Measurements from ENCODE around the gene FMNL1. TPM values are rescaled to one million over a fixed set of nuclear protein-coding genes. Genes with fewer than 3 reads are reported as not detected.

The FMNL1 gene
- polyA plus RNA-seq, 1 donor (not counting 4 experiments of a cell fraction or from before 2014, with no cell fraction given) = 0.46 TPM

DNA sequence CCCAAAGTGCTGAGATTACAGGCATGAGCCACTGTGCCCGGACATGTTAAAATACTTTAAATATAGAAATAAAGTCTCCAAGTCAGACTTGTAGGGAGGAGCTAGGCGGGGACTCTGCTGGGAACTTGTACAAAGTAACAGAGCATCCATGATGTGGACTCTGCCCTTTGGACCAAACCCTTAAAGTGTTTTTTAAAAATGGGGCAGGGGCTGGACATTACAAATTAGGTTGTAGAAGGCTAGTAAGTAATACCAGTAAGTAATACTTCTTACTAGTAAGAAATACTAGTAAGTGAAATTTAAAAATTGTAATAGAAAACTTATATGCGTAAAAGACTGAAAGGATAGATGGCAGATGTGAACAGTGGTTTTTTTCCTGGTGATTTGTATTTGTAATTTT is 49.9 kb downstream of the FMNL1 start:
- Histone ChIP-seq H4K20me1 (ENCODE audit: control insufficient read depth, extremely low read depth, insufficient read depth, low read length) (no peaks in the 10 kb centered on the region), H3K27me3 (ENCODE audit: control insufficient read depth, extremely low read depth, insufficient read depth, low read length) (no peaks in the 10 kb centered on the region), H3K4me2 (ENCODE audit: control insufficient read depth, extremely low read depth, insufficient read depth, low read depth, low read length) (no peak overlapping the region), H3K9ac (ENCODE audit: control insufficient read depth, extremely low read depth, insufficient read depth, low read length) (no peak overlapping the region), H3K36me3 (ENCODE audit: control insufficient read depth in 2 of 2, extremely low read depth in 1 of 2, insufficient read depth in 2 of 2, low read length in 2 of 2) (peaks cover 55 to 57% of the 10 kb centered on the region in 2 experiments), H3K79me2 (ENCODE audit: control insufficient read depth, insufficient read depth, low read length) (no peaks in the 10 kb centered on the region), H3K27ac (ENCODE audit: control insufficient read depth, insufficient read depth, low read length) (no peak overlapping the region), H3K4me3 (ENCODE audit: control insufficient read depth in 2 of 3, extremely low read depth in 1 of 3, insufficient read depth in 2 of 3, low read depth in 1 of 3, low read length in 3 of 3) (no peak overlapping the region), H3K9me1 (ENCODE audit: control insufficient read depth, extremely low read depth, insufficient read depth, low read length) (no peaks in the 10 kb centered on the region), H2AFZ (ENCODE audit: control insufficient read depth, low read length) (no peak overlapping the region), H3K9me3 (ENCODE audit: control insufficient read depth, low read depth, low read length) (no peaks in the 10 kb centered on the region), H3K4me1 (ENCODE audit: control insufficient read depth, extremely low read depth, insufficient read depth, low read length) (no peaks in the 10 kb centered on the region)
- TF ChIP-seq, protein P1, sequence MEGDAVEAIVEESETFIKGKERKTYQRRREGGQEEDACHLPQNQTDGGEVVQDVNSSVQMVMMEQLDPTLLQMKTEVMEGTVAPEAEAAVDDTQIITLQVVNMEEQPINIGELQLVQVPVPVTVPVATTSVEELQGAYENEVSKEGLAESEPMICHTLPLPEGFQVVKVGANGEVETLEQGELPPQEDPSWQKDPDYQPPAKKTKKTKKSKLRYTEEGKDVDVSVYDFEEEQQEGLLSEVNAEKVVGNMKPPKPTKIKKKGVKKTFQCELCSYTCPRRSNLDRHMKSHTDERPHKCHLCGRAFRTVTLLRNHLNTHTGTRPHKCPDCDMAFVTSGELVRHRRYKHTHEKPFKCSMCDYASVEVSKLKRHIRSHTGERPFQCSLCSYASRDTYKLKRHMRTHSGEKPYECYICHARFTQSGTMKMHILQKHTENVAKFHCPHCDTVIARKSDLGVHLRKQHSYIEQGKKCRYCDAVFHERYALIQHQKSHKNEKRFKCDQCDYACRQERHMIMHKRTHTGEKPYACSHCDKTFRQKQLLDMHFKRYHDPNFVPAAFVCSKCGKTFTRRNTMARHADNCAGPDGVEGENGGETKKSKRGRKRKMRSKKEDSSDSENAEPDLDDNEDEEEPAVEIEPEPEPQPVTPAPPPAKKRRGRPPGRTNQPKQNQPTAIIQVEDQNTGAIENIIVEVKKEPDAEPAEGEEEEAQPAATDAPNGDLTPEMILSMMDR (optimal IDR thresholded peaks at IDR 0.05 in 1 of 3, IDR thresholded peaks at IDR 0.05 in 1 of 3, conservative IDR thresholded peaks at IDR 0.05 in 1 of 3; ENCODE audit: extremely low read depth in 1 of 3, insufficient read depth in 2 of 3, low read length in 3 of 3) = no peak
- TF ChIP-seq EZH2 (IDR thresholded peaks at IDR 0.05; ENCODE audit: low read length) = no peak
- DNase-seq (ENCODE audit: low read depth, low spot score) (no peak), FAIRE-seq (no peak)
- dilution Hi-C loops (cut with MboI; ENCODE audit: extremely low pct_ligation_motif_present, low sequenced_read_pairs) = no loop called here

DNA sequence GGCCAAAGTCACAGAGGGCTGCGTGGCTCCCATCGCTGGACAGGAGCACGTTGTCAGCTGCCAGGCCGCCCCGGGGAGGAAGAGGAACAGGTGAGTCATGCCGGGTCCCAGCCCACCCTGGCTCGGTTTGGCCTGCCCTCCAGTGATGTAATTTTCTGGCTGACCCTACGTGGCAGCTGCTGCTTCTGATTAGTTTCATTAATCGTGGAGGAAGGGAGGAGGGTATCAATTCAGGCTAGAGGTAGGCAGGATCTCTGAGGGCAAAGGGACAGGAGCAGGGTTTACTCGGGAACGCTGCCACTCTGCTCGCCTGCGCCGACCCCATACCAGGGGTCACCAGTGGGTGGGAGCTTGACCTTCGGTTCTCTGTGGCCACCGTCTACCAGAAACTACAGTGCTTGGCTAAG is 51.9 kb downstream of the FMNL1 start:
- H2AFZ ChIP-seq (ENCODE audit: control insufficient read depth, low read length) = no peak overlapping the region
- H3K9me3 ChIP-seq (ENCODE audit: control insufficient read depth, low read depth, low read length) = no peaks in the 10 kb centered on the region
- dilution Hi-C loops (cut with MboI; ENCODE audit: extremely low pct_ligation_motif_present, low sequenced_read_pairs) = no loop called here
- peaks cover 7% of the 10 kb centered on the region for H3K4me1 ChIP-seq (ENCODE audit: control insufficient read depth, extremely low read depth, insufficient read depth, low read length)
- H3K9me1 ChIP-seq (ENCODE audit: control insufficient read depth, extremely low read depth, insufficient read depth, low read length) = no peaks in the 10 kb centered on the region
- no peak overlapping the region for H3K9ac ChIP-seq (ENCODE audit: control insufficient read depth, extremely low read depth, insufficient read depth, low read length)
- no peaks in the 10 kb centered on the region for H3K27me3 ChIP-seq (ENCODE audit: control insufficient read depth, extremely low read depth, insufficient read depth, low read length)
- no peaks in the 10 kb centered on the region for H4K20me1 ChIP-seq (ENCODE audit: control insufficient read depth, extremely low read depth, insufficient read depth, low read length)
- H3K79me2 ChIP-seq (ENCODE audit: control insufficient read depth, insufficient read depth, low read length) = no peaks in the 10 kb centered on the region
- DNase-seq (ENCODE audit: low read depth, low spot score) (no peak), FAIRE-seq (no peak)
- TF ChIP-seq, protein P1 (optimal IDR thresholded peaks at IDR 0.05 in 1 of 3, IDR thresholded peaks at IDR 0.05 in 1 of 3, conservative IDR thresholded peaks at IDR 0.05 in 1 of 3; ENCODE audit: extremely low read depth in 1 of 3, insufficient read depth in 2 of 3, low read length in 3 of 3) = no peak
- TF ChIP-seq EZH2 (IDR thresholded peaks at IDR 0.05; ENCODE audit: low read length) = no peak
- no peak overlapping the region for H3K27ac ChIP-seq (ENCODE audit: control insufficient read depth, insufficient read depth, low read length)
- H3K36me3 ChIP-seq (ENCODE audit: control insufficient read depth in 2 of 2, extremely low read depth in 1 of 2, insufficient read depth in 2 of 2, low read length in 2 of 2) = peaks cover 38 to 40% of the 10 kb centered on the region in 2 experiments
- no peak overlapping the region for H3K4me3 ChIP-seq (ENCODE audit: control insufficient read depth in 2 of 3, extremely low read depth in 1 of 3, insufficient read depth in 2 of 3, low read depth in 1 of 3, low read length in 3 of 3)
- H3K4me2 ChIP-seq (ENCODE audit: control insufficient read depth, extremely low read depth, insufficient read depth, low read depth, low read length) = no peak overlapping the region
